DND-41 (cell line): Measurements from ENCODE around the gene IFI6.

Experiments
- EZH2 ChIP-seq: IDR thresholded peaks from 3 replicates; pipeline ENCODE4 v1.6.1; 2012; ENCODE audit warnings: borderline replicate concordance, low read depth, mild to moderate bottlenecking, moderate library complexity, low read length, inconsistent platforms; ENCODE audit not compliant: severe bottlenecking
- TF ChIP-seq, protein P1 (sequence below): IDR thresholded peaks from 2 replicates; pipeline ENCODE4 v1.5.1; 2012; ENCODE audit warnings: borderline replicate concordance, low read length, moderate library complexity, mild to moderate bottlenecking; ENCODE audit not compliant: poor library complexity, severe bottlenecking; ENCODE audit errors: extremely low read depth

DNA sequence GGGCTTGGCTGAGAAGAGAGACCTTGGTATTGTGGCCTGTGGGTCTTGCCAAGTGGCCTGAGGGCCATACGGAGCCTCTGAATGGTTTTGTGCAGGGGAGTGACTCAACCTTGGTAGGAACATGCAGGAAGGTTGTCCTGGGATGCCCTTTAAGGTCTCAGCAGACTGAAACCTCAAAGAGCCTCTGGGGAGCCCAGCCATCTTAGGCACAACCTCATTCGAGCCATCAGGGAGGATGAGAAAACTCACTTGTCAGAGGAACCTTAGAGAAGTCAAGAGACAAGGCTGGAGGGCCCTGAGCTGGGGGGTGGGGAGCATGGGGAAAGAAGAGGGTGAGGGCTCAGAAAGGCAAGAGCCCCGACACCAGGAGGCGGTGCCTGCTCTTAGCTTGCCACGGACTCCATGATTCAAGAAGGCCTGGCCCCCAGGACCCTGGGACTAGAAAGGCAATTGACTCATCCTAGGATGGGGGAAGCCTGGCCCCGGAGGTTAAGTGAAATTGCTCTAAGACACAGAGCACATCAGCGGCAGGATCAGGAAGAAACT, 13.0 kb downstream of the IFI6 start:
- TF ChIP-seq, protein P1, sequence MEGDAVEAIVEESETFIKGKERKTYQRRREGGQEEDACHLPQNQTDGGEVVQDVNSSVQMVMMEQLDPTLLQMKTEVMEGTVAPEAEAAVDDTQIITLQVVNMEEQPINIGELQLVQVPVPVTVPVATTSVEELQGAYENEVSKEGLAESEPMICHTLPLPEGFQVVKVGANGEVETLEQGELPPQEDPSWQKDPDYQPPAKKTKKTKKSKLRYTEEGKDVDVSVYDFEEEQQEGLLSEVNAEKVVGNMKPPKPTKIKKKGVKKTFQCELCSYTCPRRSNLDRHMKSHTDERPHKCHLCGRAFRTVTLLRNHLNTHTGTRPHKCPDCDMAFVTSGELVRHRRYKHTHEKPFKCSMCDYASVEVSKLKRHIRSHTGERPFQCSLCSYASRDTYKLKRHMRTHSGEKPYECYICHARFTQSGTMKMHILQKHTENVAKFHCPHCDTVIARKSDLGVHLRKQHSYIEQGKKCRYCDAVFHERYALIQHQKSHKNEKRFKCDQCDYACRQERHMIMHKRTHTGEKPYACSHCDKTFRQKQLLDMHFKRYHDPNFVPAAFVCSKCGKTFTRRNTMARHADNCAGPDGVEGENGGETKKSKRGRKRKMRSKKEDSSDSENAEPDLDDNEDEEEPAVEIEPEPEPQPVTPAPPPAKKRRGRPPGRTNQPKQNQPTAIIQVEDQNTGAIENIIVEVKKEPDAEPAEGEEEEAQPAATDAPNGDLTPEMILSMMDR: no peak
- no peak for TF ChIP-seq EZH2
